ENCODE data around the gene TMEM138. TPM values are rescaled to one million over a fixed set of nuclear protein-coding genes. Genes with fewer than 3 reads are reported as not detected.

The TMEM138 gene
- total RNA-seq, 4 donors from 2014 or later = 44.7 to 63.5 (median 48.1) TPM

GRCh38 chr11:61338783-61339489 lies 23.2 kb upstream of the TMEM138 start:
- H3K27me3 ChIP-seq = no peaks in the 10 kb centered on the region
- DNase-seq = no peak
- TF ChIP-seq, protein P1, sequence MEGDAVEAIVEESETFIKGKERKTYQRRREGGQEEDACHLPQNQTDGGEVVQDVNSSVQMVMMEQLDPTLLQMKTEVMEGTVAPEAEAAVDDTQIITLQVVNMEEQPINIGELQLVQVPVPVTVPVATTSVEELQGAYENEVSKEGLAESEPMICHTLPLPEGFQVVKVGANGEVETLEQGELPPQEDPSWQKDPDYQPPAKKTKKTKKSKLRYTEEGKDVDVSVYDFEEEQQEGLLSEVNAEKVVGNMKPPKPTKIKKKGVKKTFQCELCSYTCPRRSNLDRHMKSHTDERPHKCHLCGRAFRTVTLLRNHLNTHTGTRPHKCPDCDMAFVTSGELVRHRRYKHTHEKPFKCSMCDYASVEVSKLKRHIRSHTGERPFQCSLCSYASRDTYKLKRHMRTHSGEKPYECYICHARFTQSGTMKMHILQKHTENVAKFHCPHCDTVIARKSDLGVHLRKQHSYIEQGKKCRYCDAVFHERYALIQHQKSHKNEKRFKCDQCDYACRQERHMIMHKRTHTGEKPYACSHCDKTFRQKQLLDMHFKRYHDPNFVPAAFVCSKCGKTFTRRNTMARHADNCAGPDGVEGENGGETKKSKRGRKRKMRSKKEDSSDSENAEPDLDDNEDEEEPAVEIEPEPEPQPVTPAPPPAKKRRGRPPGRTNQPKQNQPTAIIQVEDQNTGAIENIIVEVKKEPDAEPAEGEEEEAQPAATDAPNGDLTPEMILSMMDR (IDR thresholded peaks at IDR 0.05) = no peak
- no peak for TF ChIP-seq POLR2A (IDR thresholded peaks at IDR 0.05)
- H3K9me3 ChIP-seq = no peaks in the 10 kb centered on the region
- H3K27ac ChIP-seq = no peak overlapping the region
- peaks cover 0 to 66% (median 0%) of the 10 kb centered on the region in 3 donors for H3K36me3 ChIP-seq
- H3K4me3 ChIP-seq = no peak overlapping the region
- peaks cover 0 to 11% (median under 1%) of the 10 kb centered on the region in 4 donors for H3K4me1 ChIP-seq

DNA sequence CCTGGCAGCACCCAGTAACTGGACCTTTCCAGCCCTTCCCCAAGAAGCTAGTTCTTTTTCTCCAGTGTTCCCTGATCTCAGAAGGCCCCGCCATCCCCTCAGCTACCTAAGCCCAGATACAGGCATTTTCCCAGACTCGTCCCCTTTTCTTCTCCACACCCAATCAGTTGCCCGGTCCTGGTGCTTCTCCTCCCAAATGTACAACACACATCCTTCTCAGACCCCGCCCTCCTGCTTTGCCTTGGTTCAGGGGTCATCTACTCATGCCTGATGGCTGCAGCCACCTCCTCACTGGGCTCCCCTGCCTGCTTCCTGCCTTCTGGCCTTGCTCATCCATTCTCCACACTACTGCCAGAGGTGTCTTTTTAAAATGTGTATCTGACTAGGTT lies 22.7 kb upstream of the TMEM138 start:
- H3K36me3 ChIP-seq = peaks cover 0 to 71% (median 0%) of the 10 kb centered on the region in 3 donors
- H3K27me3 ChIP-seq = no peaks in the 10 kb centered on the region
- TF ChIP-seq, protein P1 (IDR thresholded peaks at IDR 0.05) = no peak
- TF ChIP-seq POLR2A (IDR thresholded peaks at IDR 0.05) = no peak
- H3K27ac ChIP-seq = no peak overlapping the region
- no peak overlapping the region for H3K4me3 ChIP-seq
- no peak for DNase-seq
- H3K9me3 ChIP-seq = no peaks in the 10 kb centered on the region
- peaks cover 0 to 9% (median 0%) of the 10 kb centered on the region in 4 donors for H3K4me1 ChIP-seq

GRCh38 chr11:61340979-61341378 lies 21.2 kb upstream of the TMEM138 start:
- H3K9me3 ChIP-seq = no peaks in the 10 kb centered on the region
- no peak overlapping the region for H3K27ac ChIP-seq
- H3K36me3 ChIP-seq = peaks cover 0 to 71% (median 0%) of the 10 kb centered on the region in 3 donors
- H3K27me3 ChIP-seq = no peaks in the 10 kb centered on the region
- H3K4me1 ChIP-seq = peaks cover 0 to 12% (median 0%) of the 10 kb centered on the region in 4 donors
- DNase-seq = no peak
- no peak overlapping the region for H3K4me3 ChIP-seq
- TF ChIP-seq, protein P1 (IDR thresholded peaks at IDR 0.05) = no peak
- TF ChIP-seq POLR2A (IDR thresholded peaks at IDR 0.05) = no peak

- Histone ChIP-seq H3K4me1 (peaks cover 0 to 8% (median 0%) of the 10 kb centered on the region in 4 donors), H3K36me3 (peaks cover 0 to 75% (median 0%) of the 10 kb centered on the region in 3 donors), H3K4me3 (no peak overlapping the region), H3K27me3 (no peaks in the 10 kb centered on the region), H3K27ac (no peak overlapping the region), H3K9me3 (no peaks in the 10 kb centered on the region)
- DNase-seq = no peak
- TF ChIP-seq POLR2A (IDR thresholded peaks at IDR 0.05) = no peak
- TF ChIP-seq, protein P1 (IDR thresholded peaks at IDR 0.05) = no peak
Measured at GRCh38 chr11:61341706-61342105, 20.5 kb upstream of the TMEM138 start.

DNA sequence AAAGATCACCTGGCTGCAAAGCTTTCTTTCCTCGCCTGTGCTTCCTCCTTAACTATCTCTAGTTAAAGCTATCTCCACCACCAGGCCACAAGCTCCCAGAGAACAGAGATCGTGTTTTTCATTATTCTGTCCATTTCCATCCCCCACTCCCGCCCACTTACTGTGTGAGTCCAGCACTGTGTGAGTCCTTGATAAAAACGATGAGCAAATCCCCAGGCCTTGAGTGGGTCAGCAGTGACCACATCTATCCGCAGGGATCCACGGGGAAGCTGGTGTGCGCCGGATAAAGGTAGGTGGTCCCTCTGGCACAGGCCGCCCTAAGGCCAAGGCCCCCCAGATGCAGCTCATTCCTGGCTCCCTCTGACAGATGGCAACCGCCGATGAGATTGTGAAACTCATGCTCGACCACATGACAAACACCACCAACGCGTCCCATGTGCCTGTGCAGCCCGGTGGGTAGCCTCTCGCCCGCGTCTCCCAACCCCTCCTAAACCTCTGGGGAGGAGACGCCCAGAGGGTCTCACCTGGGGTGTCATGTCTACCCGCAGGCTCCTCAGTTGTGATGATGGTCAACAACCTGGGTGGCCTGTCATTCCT lies 19.9 kb upstream of the TMEM138 start:
- H3K27ac ChIP-seq = no peak overlapping the region
- H3K27me3 ChIP-seq = no peaks in the 10 kb centered on the region
- H3K36me3 ChIP-seq = peaks cover 0 to 77% (median 0%) of the 10 kb centered on the region in 3 donors
- no peaks in the 10 kb centered on the region for H3K9me3 ChIP-seq
- no peak for TF ChIP-seq POLR2A (IDR thresholded peaks at IDR 0.05)
- TF ChIP-seq, protein P1 (IDR thresholded peaks at IDR 0.05) = no peak
- no peak for DNase-seq
- H3K4me1 ChIP-seq = peaks cover 0 to 3% (median 0%) of the 10 kb centered on the region in 4 donors
- H3K4me3 ChIP-seq = no peak overlapping the region

Measured in Peyer's patch (tissue), 4 donors.